ENCODE measurements around the gene KCNMB2.

Gene KCNMB2

DNA sequence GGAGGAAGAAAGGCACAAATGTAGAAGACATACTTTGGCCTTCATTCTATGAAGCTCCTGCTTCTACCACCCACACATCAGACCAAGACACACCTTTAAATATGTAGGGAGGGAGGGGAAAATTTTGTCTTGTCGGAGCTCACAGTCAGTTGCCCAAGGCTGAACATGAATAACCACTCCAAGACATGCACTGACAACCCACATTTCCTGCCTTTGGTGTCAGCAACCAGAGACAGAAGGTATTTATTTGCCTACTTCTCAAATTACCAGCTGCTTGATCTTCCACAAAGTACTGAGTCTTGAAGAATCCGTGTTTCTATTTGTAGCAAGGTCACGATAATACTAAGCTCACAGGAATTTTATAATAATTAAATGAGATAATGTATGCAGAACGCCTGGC lies 169.7 kb downstream of the KCNMB2 start:
- Histone ChIP-seq H3K9ac (ENCODE audit: low read depth, low read length) (no peak overlapping the region), H3K27ac (ENCODE audit: low read depth, low read length) (no peak overlapping the region), H3K27me3 (ENCODE audit: control insufficient read depth, insufficient read depth, low read length) (no peaks in the 10 kb centered on the region), H3K9me3 (ENCODE audit: control insufficient read depth, insufficient read depth, low read length) (no peaks in the 10 kb centered on the region), H3K4me3 (ENCODE audit: low read depth, low read length) (no peak overlapping the region), H3K36me3 (ENCODE audit: control insufficient read depth, insufficient read depth, low read length) (no peaks in the 10 kb centered on the region), H3K4me1 (ENCODE audit: control insufficient read depth, insufficient read depth, low read length) (peaks cover 20% of the 10 kb centered on the region)

DNA sequence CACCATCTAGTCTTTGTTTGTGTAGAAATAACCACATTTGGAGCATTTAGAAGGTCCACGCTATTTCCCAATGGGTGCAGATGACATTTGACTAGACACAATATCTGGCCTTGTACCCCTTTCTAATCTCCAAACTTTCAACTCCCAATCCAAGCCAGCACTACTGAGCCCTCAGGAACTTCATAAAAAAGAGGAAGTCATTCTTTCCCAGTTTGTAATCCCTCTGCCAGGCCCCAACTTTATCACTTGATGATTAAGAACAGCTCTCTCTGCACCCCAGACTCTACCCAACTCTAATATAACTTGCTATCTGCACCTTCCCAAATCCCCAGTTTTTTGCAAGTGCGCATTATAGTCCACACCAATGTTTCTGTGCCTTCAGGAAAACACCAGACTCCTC lies 170.2 kb downstream of the KCNMB2 start:
- no peak overlapping the region for H3K4me3 ChIP-seq (ENCODE audit: low read depth, low read length)
- no peaks in the 10 kb centered on the region for H3K36me3 ChIP-seq (ENCODE audit: control insufficient read depth, insufficient read depth, low read length)
- H3K9me3 ChIP-seq (ENCODE audit: control insufficient read depth, insufficient read depth, low read length): no peaks in the 10 kb centered on the region
- H3K4me1 ChIP-seq (ENCODE audit: control insufficient read depth, insufficient read depth, low read length): peaks cover 20% of the 10 kb centered on the region
- H3K27ac ChIP-seq (ENCODE audit: low read depth, low read length): no peak overlapping the region
- H3K27me3 ChIP-seq (ENCODE audit: control insufficient read depth, insufficient read depth, low read length): no peaks in the 10 kb centered on the region
- no peak overlapping the region for H3K9ac ChIP-seq (ENCODE audit: low read depth, low read length)

DNA sequence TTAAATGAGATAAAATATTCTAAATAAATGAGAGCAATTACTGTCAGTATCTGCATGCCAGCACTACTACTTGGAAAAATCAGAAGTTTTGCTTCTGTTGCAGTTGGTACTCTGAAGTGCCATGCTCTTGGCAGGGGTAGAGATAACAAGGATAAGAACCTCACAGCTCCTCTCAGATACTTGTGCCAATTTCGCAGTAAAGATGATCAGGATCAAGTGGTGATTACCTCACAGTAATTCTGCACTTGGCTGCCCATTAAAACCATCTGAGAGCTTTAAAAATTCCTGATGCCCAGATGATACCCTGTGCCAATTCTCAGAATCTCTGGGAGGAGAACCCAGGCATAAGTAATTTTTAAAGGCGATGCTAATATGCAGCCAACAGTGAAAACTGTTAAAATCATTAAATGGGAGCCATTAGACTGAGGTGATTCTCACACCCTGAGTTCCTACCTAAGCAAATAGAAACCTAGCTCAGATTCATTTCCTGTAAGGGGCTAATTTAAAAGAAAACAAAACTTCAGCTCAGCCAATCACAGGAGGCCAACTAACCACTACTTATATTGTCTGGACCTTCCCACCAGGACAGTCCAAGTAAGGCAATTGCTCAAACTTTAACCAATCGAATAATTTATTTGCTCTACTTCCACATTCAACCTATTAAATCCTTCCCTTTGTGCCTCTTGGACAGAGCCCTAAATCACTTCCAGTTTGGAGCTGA lies 171.2 kb downstream of the KCNMB2 start:
- H3K9me3 ChIP-seq (ENCODE audit: control insufficient read depth, insufficient read depth, low read length): no peaks in the 10 kb centered on the region
- no peak overlapping the region for H3K4me3 ChIP-seq (ENCODE audit: low read depth, low read length)
- no peak overlapping the region for H3K27ac ChIP-seq (ENCODE audit: low read depth, low read length)
- no peaks in the 10 kb centered on the region for H3K27me3 ChIP-seq (ENCODE audit: control insufficient read depth, insufficient read depth, low read length)
- H3K4me1 ChIP-seq (ENCODE audit: control insufficient read depth, insufficient read depth, low read length): peaks cover 20% of the 10 kb centered on the region
- no peak overlapping the region for H3K9ac ChIP-seq (ENCODE audit: low read depth, low read length)
- no peaks in the 10 kb centered on the region for H3K36me3 ChIP-seq (ENCODE audit: control insufficient read depth, insufficient read depth, low read length)

DNA sequence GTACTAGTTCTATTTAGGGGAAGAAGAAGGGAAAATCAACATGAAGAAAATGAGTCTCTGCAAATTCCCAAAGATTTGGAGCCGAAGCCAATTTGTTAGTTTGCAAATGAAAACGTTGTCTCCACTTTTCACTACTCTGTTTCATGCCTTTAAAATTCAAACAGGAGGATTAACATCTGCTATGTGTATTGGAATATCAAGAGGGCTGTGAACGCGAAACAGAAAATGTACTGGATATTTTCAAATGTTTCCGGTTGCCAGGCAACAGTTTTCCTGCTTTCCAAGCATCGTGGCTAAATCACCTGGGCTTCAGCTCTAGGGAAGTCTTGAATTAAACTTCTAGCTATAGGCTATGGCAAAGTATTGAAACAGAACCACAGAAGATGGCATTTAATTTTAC lies 172.8 kb downstream of the KCNMB2 start:
- no peaks in the 10 kb centered on the region for H3K9me3 ChIP-seq (ENCODE audit: control insufficient read depth, insufficient read depth, low read length)
- H3K27ac ChIP-seq (ENCODE audit: low read depth, low read length): no peak overlapping the region
- H3K4me3 ChIP-seq (ENCODE audit: low read depth, low read length): no peak overlapping the region
- H3K27me3 ChIP-seq (ENCODE audit: control insufficient read depth, insufficient read depth, low read length): no peaks in the 10 kb centered on the region
- no peak overlapping the region for H3K9ac ChIP-seq (ENCODE audit: low read depth, low read length)
- H3K36me3 ChIP-seq (ENCODE audit: control insufficient read depth, insufficient read depth, low read length): no peaks in the 10 kb centered on the region
- peaks cover 20% of the 10 kb centered on the region for H3K4me1 ChIP-seq (ENCODE audit: control insufficient read depth, insufficient read depth, low read length)

DNA sequence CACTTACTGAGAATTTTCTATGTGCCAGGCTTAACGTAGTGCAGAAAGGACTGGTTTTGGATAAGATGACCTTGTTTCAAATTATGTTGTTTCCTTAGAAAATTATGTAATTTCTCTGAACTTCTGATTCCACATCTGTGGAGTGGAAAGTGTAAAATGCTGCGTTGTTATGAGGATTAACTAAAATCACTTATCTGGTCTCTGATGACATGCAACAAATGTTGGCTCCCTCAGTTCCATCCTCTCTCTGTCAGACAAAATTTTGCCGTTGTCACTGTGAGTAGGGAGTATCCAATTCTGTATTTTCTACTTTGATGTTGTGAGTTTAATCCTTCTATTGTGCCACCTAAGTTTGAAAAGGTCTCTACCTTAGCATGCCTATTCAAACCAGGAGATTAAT lies 175.5 kb downstream of the KCNMB2 start:
- Histone ChIP-seq H3K27ac (ENCODE audit: low read depth, low read length) (no peak overlapping the region), H3K36me3 (ENCODE audit: control insufficient read depth, insufficient read depth, low read length) (no peaks in the 10 kb centered on the region), H3K9ac (ENCODE audit: low read depth, low read length) (no peak overlapping the region), H3K9me3 (ENCODE audit: control insufficient read depth, insufficient read depth, low read length) (no peaks in the 10 kb centered on the region), H3K4me1 (ENCODE audit: control insufficient read depth, insufficient read depth, low read length) (peaks cover 9% of the 10 kb centered on the region; the same call in 1 of the 2 replicates), H3K4me3 (ENCODE audit: low read depth, low read length) (no peak overlapping the region), H3K27me3 (ENCODE audit: control insufficient read depth, insufficient read depth, low read length) (no peaks in the 10 kb centered on the region)

DNA sequence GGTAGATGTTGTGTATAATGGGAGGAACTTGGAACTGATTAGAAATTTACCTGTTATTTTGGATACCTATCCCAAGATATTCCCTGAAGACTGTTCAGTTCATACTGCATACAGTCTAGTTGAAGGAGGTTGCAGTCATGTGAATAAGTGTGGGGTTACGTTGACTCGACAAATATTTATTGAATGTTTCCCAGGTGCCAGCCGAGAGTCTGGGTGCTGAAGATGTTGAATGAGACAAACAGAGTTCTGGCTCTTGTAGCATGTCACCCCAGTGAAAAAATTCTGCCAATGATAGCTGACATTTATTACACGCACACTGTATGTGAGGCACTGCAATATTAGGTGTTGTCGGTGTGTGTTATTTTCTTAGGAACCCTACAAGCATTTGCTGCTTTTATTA lies 176.0 kb downstream of the KCNMB2 start:
- Histone ChIP-seq H3K4me1 (ENCODE audit: control insufficient read depth, insufficient read depth, low read length) (peaks cover 9% of the 10 kb centered on the region; the same call in 1 of the 2 replicates), H3K9me3 (ENCODE audit: control insufficient read depth, insufficient read depth, low read length) (no peaks in the 10 kb centered on the region), H3K27me3 (ENCODE audit: control insufficient read depth, insufficient read depth, low read length) (no peaks in the 10 kb centered on the region), H3K4me3 (ENCODE audit: low read depth, low read length) (no peak overlapping the region), H3K9ac (ENCODE audit: low read depth, low read length) (no peak overlapping the region), H3K27ac (ENCODE audit: low read depth, low read length) (no peak overlapping the region), H3K36me3 (ENCODE audit: control insufficient read depth, insufficient read depth, low read length) (no peaks in the 10 kb centered on the region)

DNA sequence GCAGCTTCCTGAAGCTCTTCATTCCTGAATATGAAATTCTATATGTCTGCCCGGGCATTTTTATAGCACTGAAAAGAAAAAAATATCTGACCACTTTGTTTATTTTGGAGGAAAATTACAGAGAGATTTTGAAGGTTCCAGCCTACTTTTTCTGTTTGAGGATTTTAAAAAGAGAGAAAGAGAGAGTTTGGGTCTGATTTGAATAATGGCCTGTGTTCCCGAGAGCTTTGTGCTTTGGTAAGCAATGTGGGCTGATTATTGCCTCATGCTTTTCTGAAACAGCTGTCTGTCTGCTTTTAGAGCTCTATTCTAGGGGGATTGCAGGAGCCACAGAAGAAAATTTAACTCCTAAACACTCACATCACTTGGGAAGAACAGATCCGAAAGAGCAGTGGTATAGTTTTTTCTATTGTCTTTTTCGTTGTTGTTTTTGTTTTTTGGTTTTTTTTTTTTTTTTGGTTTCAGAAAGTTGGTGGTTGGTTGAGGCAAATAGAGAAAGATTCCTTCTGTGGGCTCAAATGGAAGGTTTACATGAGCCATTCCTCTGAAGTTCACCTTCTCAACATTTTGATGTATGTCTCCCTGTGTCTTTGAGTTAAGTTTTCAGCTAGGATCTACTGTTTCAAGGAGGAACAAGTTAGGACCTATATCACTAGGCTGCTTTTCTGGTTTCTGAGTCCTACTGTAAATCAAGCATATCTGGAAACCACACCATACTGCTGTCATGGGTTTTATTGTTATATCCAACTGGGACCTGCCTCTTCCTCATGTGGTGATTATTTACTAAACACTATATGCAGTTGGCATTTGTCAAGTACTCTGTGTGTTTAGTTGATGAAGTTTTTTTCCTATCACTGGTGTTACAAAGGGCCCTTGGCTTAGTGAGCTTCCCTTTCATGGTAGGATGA lies 178.9 kb downstream of the KCNMB2 start:
- H3K36me3 ChIP-seq (ENCODE audit: control insufficient read depth, insufficient read depth, low read length): no peaks in the 10 kb centered on the region
- H3K9me3 ChIP-seq (ENCODE audit: control insufficient read depth, insufficient read depth, low read length): no peaks in the 10 kb centered on the region
- H3K27ac ChIP-seq (ENCODE audit: low read depth, low read length): no peak overlapping the region
- H3K27me3 ChIP-seq (ENCODE audit: control insufficient read depth, insufficient read depth, low read length): no peaks in the 10 kb centered on the region
- H3K9ac ChIP-seq (ENCODE audit: low read depth, low read length): no peak overlapping the region
- no peak overlapping the region for H3K4me3 ChIP-seq (ENCODE audit: low read depth, low read length)
- H3K4me1 ChIP-seq (ENCODE audit: control insufficient read depth, insufficient read depth, low read length): no peaks in the 10 kb centered on the region; the same call in 1 of the 2 replicates

DNA sequence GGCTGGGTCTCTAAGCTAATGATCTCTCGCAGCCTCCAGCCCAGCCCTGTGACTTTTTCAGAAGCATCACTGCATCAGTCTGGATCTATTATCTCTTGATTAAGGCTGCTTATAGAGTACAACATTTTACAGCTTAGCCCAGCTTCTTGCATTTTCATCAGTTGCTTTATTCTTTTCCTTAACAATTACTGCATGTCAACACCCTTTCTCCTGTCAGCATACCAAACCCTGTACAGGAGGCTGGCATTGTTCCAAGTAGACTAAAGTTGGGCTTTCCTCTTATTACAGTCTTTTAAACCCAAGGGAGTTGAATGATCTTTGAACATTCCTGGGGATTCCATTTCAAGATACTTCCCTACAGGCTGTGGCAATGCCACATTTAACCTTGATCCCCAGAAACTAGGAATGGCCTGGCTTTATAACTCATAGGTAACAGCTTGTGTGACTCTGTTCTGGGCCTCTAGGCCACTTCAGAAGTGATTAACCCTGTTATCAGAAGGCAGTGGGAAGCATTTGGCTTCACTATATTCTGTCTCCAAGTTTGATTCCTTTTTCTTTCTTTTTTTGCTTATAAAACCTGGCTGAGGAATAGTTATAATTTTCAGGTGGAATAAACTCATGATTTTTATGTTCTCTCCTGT lies 182.9 kb downstream of the KCNMB2 start:
- H3K36me3 ChIP-seq (ENCODE audit: control insufficient read depth, insufficient read depth, low read length): no peaks in the 10 kb centered on the region
- H3K9ac ChIP-seq (ENCODE audit: low read depth, low read length): no peak overlapping the region
- H3K9me3 ChIP-seq (ENCODE audit: control insufficient read depth, insufficient read depth, low read length): no peaks in the 10 kb centered on the region
- H3K27me3 ChIP-seq (ENCODE audit: control insufficient read depth, insufficient read depth, low read length): no peaks in the 10 kb centered on the region
- no peak overlapping the region for H3K27ac ChIP-seq (ENCODE audit: low read depth, low read length)
- H3K4me1 ChIP-seq (ENCODE audit: control insufficient read depth, insufficient read depth, low read length): no peaks in the 10 kb centered on the region
- H3K4me3 ChIP-seq (ENCODE audit: low read depth, low read length): no peak overlapping the region

DNA sequence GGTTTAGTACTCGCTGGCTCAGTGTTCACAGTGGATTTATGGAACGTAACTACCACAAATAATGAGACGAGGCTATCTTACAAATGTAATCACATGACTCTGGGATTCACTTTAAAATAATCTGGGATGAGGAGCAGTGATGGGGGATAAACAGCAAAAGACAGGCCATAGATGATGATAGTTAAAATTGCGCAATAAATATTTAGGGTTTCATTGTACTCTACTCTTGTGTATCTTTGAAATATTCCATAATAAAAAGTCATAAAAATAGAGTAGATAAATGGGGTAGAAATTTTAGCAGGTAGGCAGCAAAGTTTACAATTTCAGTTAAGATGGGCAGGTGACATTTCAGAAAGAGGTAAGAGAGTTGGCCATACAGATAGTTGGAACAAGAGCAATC lies 196.6 kb downstream of the KCNMB2 start:
- Histone ChIP-seq H3K9ac (ENCODE audit: low read depth, low read length) (no peak overlapping the region), H3K36me3 (ENCODE audit: control insufficient read depth, insufficient read depth, low read length) (no peaks in the 10 kb centered on the region), H3K27ac (ENCODE audit: low read depth, low read length) (no peak overlapping the region), H3K4me1 (ENCODE audit: control insufficient read depth, insufficient read depth, low read length) (no peaks in the 10 kb centered on the region), H3K9me3 (ENCODE audit: control insufficient read depth, insufficient read depth, low read length) (no peaks in the 10 kb centered on the region), H3K4me3 (ENCODE audit: low read depth, low read length) (no peak overlapping the region), H3K27me3 (ENCODE audit: control insufficient read depth, insufficient read depth, low read length) (no peaks in the 10 kb centered on the region)

DNA sequence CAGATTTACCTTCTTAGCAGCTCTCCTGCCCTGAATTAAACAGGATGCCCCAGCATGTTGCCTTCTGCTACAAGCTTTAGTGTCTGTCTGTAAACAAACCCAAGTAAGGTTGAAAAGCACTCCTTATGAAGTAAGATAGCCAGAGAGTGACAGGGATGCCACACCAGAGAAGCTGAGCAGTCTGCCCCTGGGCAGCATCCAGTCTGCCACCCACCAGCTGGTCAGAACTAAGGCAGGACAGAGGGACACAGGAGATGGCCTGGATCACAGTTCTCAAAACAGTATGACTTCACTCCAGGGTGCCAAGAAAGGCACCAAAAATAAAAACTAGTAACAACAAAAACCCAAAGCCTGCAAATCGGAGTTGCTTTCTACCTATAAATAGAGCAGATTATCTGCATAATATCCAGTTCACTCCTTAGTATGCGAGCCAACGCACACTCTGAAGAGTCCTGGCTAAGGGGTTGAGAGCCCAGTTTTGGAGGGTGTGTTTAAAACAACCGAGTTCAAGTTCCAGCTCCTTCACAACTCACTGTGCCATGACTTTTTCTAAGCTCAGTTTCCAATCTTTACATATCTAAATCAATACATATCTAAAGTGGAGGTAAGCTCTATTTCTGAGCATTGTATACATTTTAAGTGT lies 198.9 kb downstream of the KCNMB2 start:
- Histone ChIP-seq H3K9ac (ENCODE audit: low read depth, low read length) (no peak overlapping the region), H3K4me3 (ENCODE audit: low read depth, low read length) (no peak overlapping the region), H3K36me3 (ENCODE audit: control insufficient read depth, insufficient read depth, low read length) (no peaks in the 10 kb centered on the region), H3K9me3 (ENCODE audit: control insufficient read depth, insufficient read depth, low read length) (no peaks in the 10 kb centered on the region), H3K27ac (ENCODE audit: low read depth, low read length) (no peak overlapping the region), H3K4me1 (ENCODE audit: control insufficient read depth, insufficient read depth, low read length) (no peaks in the 10 kb centered on the region), H3K27me3 (ENCODE audit: control insufficient read depth, insufficient read depth, low read length) (no peaks in the 10 kb centered on the region)
